IPS DF 4.7 (cell line): ENCODE measurements around the gene PPIP5K1.

Experiments used
- DNase-seq: peaks from one replicate; pipeline ENCODE4 v3.0.0-alpha.2; 2013; ENCODE audit warnings: low spot score; ENCODE audit errors: extremely low read depth

Gene PPIP5K1

DNA sequence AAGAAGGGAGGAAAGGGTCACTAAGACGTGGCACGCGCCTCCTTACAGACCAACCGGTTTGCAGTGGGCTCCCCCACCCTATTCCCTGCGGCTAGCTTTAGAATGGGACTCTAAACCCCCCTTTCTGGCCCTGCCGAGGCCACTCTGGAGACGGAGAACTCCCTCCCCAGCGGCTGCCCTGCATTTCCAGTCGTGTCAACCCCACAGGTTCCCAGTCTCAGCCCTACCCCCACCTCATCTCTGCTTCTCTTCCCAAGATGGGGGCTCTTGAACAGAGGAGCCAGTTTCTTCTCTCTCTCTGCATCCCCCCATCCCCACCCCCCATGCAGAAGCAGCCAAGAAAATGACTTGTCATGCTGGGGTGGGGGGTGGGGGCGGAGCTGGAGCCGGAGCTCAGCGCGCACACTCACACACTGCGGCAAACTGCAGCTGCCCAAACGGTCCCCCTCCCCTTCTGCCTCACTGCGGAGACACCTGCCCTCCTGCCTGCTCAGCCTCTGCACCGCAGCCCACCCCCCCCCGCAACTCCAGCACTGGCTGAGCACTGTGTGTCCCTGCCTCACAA, 71.7 kb downstream of the PPIP5K1 start:
- DNase-seq = no peak

DNA sequence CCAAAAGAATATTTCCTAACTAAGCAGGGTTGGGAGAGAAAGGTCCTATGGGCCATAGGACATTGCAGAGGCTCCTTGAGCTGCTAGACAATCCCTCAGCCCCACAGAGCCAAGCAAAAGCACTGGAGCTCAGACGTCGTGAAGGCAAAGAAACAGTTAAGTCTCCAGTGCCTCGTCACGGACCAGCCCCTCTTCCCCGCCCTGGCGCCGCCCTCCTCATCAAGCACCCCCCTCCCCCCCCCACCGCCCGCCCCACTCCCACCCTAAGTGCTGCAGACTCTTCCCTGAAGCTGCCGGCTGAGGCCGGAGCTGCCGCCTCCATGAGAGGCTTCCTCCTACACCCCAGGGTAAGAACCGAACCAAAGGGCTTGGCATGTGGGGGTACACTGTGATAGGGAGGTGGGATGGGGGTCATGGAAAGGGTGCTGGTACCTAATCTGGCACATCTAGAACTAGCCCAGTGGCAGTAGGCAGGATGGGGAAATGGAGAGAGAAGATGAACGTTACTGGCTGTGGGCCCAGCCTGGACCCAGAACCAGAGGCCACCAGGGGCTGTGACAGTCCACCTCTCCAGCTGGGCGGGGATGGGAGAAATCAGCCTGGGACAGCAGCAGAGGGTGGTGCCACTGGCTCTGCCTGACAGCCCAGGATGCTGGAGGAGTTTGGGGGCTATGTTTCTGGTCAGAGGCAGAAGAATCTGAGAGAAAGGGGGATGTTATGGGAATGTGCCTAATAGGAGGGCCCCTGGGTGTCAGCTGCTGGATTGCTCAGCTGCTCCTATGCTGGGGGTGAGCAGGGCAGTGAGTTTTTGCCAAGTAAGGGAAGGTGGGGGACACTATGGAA, 72.4 kb downstream of the PPIP5K1 start, which contains the start of gene MAP1A:
MAP1A (plus strand) TSS at position 255 of the 843 bp plus-strand sequence. CDS start 3,866 bp downstream, outside the sequence.
- no peak for DNase-seq

DNA sequence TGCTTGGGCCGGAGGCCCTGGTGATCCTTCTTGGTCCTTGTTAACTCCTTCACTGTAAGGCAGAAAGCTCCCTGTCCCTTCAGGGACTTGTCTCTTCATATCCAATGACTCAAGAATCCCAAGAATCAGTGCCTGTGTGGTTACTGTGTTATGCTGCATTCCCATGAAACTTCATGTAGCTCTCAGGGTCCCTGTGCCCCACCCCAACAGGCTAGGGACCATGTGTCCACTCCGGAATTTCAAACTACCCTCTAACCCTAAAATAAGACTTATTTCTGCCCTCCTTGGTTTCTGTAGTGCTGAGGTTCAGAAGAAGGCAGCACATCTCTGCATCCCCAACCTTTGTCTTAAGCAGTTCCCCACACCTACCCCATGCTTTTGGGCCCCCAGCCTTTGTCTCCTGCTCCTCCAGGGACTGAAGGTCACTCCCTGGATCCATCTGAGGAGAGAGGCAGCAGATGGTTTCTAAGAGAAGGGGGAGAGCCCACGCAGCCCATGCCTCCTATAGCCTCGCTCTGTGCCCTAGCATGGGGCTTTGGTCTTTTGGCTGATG, 73.1 kb downstream of the PPIP5K1 start:
- DNase-seq = no peak

DNA sequence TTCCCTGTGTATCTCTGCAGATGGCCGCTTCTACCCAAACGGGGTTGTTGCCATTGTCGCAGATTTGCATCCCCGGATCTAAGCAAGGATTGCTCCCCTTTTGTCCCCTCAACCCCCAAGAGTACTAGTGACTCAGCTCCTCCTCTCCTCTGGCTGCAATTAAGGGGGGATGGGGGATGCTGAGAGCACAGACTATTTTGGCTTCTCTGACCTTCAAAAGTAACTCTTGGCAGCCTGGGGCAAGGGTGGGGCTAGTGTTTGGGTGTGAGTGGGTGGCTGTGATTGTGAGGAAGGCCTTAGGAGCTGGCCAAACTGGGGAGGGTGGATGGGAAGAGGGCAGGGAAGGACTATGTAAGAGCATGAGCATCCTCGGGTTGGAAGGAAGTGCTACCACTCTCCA, 73.8 kb downstream of the PPIP5K1 start:
- DNase-seq = no peak

DNA sequence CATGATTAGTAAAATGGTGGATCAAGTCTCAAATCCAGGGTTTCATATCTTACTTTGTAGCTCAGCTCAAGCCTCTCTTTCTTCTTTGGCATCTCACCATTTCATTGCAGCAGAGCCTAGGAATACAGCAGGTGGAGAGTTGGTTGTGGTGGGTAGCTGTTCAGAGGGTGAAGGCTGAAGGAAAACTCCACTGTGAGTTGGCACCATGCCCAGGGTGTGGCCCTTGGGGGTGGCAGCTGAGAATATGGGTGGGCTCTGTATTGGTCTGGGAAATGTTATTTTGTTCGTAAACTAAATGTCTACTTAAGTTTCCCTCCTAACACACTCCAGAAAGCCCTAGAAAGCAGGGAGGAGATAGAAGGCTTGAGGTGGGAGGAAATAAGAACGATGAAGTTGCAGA, 74.3 kb downstream of the PPIP5K1 start:
- DNase-seq = no peak

DNA sequence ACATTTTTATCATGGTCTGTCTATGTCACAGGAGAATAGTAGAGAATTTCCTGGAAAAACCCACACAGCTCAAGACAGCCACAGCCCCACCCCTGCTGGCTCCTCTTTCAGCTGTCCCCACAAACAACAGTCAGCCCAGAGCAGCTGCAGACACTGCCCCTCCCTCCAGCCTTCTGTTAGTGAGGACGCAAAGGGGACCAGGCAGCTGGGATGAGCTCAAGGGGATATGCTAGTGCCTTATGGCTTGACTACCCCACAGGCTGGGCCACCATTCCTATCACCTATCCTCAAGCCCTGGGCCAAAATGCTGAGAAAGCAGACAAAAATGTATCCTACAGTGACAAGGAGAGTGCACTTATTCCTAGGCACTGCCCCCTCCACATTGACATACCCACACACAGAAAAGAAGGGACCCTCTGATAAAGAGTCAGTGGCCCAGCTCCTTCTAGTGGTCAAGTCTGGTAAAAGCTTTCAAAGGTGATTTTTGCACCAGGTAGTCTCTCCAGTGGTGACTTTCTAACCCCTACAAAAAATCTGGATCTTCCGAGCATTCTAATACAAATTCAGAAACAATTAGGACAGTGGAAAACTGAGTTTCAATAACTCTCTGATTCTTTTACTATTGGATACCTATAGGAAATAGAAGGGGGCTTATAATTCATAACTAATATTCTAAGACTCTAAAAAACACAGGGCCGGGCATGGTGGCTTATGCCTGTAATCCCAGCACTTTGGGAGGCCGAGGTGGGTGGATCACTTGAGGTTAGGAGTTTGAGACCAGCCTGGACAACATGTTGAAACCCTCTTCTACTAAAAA, 75.6 kb downstream of the PPIP5K1 start:
- DNase-seq = no peak

DNA sequence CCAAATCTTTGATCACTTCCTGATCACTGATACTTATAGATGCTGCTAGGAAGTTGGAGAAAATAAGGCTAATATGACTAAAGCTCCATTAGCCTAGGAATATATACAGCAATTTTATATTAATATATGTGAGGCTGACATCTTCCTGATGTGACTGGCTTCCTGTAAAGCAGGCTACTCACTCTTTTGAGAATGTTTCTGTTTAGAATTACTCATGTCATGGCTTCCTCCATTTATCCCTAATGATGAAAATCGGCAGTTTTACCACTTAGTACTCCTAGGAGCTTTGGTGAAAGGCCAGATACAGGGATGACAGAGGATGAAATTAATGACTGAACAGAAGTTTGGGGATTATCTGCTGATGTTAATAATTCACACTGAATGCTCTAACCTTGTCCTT, 76.5 kb downstream of the PPIP5K1 start:
- DNase-seq = no peak

DNA sequence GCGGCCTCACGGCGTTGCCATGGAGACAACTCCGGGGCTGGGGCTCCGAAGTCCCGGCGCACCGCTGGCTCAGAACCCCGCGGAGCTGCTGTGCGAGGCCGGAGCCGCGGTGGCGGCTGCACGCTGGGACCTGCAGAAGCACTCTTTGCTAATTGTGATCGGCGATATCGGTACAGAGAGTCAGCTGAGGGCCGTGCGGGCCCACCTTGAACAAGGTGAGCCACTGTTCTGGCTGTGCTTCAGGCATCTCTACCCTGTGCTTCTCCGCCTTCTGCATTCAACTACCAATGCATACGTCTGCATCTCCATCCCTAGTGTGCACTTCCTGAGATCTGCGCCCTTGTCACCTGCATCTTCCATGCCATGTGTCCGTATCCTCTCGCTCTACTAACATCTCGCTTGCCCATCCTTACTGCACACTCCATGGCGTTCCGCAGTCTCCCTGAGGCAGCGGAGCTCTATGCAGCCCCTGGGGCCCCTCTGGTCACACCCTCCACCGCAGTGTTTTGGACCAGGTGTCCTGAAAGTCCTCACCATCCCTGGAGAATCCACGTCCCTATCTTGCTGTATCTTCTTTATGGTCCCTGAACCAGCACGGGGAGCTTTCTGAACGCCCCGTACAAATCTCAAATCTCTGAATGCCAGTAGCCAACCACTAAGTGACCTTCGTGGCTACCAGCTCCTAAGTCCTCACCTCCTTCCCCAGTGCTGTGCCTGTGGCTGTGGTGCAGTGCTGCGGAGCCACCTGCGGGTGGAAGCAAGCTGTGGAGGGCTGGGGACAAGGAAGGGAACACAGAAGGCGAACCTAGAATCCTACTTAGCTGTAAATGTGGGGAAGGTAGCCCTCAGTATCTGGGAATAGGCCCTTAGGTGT, 78.8 kb downstream of the PPIP5K1 start:
- DNase-seq = no peak

DNA sequence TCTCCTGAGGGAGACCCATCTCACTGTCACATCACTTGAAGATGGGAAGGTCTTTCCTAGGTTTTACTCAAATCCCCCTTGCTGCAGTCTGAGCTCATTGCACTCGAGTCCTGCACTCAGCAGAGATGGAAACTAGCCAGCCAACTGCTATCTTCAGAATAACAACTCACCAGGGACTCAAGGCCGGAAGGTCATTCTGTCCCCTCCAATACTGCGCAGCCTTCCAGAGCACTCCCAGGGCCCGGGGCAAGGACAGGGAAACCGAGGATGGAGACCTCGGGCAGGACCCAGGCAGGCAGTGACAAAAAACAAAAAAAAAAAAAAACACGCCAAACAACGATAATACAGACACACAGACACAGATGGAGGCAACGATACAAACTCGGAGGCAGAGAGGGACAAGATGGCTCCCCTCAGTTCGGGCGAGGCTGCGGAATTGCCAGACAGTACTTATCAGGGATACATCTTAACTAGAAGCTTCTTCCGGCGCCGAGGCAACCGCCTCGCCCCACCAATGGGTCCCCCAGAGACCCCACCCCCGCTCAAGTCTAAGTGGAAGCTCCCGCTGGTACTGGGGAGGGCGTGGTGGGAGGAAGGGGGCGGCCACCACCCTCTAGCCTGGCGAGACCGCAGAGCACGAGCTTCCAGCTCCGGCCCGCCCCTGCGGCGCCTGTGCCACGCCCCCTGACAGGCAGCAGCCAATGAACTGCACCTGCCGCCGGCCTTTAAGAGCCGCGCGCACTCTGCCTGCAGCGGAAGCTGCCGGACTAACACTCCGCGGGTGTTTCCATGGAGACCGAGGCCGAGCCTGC, 79.6 kb downstream of the PPIP5K1 start:
- peak; percentile 98 for DNase-seq

DNA sequence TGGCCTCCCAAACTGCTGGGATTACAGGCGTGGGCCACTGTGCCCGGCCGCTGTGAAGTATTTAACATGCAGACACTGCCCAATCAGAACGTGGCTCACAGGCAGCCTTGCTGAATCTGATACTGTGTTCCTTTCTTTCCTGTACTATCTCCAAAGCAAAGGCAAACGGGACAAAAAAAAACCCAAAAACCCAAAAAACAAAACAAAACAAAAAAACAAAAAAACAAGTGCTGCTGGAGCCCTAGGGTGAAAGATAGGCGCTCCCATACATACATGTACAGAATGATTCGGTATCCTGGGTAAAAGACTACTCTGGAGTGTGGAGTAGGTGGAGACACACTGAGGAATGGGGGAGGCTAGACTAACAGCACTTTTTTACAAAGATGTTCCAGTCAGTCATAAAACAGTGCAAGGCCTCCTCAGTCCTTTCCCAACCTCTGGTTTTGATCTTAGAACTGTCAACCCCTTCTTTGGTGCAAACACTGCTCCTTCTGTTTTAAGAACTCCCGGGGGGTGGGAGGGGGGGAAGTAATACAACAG, 80.3 kb downstream of the PPIP5K1 start:
- no peak for DNase-seq

DNA sequence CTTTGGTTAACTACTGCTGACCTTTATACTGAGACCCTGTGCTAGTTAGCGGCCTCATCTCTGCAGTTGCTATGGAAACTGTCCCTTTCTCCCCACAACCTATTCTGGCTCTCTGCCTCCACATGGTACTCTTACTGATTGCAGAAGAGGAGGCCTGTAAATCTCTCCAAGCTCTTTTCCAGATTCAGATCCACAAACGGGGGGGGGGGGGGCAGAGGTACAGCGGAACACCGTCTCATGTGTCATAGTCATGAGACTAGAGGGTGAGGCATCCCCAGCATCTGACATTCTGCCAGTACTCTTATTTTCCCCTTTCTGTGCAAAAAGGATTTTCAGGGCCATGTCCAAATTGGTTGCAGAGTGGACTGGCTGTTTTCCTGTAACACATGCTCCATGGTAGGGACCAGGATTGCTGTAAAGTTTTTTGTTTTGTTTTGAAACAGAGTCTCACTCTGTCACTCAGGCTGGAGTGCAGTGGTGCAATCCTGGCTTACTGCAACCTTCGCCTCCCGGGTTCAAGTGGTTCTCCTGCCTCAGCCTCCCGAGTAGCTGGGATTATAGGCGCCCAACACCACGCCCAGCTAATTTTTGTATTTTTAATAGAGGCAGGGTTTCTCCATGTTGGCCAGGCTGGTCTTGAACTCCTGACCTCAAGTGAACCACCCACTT, 80.9 kb downstream of the PPIP5K1 start:
- DNase-seq = no peak

DNA sequence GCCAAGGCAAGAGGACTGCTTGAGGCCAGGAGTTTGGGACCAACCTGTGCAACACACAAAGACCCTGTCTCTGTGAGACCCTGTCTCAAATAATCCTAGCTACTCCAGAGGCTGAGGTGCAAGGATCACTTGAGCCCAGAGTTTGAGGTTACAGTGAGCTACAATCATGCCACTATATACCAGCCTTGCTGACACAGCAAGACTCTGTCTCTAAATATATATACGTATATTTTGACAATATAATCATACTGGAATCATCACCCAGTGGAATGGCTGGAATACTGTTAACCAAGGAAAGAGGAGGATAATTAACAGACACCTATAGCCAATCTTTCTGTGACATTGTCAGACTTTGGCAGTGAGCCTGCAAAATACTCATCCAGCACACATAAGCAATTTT, 81.6 kb downstream of the PPIP5K1 start:
- no peak for DNase-seq

DNA sequence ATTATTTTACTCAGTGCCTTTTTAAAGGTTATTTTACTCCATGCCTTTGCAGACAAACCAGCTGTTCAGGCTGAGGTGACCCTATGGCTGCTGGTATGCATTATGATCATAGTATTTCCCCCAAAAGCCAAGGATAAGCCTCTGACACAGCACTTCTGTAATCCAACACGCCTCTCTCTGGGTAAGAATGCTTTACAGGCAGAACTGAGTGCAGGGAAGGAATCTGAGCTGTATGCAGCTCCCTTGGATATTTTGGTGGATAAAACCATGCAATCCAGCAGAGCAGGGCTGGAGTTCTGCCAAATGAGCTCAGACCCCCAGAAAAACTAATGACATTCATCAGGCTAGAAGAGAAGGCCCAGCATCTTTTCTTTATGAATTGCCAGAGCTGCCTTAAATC, 84.3 kb downstream of the PPIP5K1 start:
- DNase-seq = no peak

DNA sequence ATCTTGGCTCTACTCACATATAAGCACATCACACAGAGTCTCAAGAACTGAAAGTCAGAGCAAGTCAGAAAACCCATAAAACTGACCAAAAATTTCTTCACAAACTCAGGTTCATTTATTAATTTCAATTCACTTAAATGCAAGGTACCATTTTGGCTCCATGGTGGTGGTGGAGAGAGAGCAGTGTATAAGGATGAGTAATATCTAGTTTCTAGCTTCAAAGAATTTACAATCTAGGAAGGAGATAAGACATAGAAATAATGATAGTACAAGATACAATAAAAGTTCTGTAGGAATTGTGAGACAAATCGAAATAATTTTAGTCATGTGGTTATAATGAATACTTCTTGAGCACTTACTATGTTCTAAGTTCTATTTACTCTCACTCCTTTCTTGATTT, 90.4 kb downstream of the PPIP5K1 start:
- no peak for DNase-seq

DNA sequence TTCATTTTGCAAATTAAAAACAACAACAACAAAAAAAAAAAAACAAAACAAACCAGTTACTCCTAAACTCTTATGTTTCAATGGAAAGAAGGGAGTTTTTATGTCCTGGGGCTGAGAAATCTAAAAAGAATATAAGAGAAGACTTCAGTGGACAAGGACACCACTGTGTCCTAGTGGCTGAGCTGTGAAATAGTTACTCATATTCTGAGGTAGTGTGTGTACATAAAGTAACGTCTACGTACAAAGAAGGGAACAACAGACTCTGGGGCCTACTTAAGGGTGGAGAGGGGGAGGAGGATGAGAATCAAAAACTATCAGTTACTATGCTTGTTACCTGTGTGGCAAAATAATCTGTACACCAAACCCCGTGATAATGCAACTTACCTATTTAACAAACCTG, 91.0 kb downstream of the PPIP5K1 start:
- DNase-seq = no peak

DNA sequence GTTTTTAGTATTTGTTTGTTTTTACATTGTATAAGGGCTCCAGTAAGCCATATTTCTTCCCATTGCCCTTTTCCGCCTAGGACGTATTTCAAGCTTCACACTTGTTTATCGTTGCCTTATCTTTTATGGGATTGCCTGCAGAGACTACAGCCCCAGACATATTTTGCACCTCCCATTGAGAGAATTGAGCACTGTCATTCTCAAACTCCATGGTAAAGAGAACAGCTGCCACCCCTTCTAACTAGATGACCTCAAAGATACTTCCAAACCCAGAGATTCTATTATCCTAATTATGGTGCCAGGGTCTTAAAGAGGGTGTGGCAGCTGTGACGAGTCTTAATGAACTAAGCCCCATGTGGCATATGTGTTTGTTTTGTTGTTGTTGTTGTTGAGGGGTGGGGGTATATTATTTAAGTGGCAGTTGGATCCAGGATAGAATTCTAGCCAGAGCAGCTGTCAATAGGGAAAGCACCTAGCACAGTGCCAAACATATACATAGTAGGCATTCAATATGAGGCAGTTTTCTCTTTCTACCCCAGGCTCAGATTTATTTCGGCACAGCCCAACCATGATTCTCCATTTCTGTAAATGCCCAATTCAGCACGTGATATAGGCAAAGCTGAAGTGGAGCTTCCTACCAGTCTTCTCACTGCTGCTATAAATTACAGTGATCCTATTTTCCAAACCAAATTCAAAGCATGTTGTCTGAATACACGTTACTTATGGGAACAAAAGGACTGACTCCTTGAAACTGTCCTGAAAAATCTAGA, 96.1 kb downstream of the PPIP5K1 start:
- no peak for DNase-seq

DNA sequence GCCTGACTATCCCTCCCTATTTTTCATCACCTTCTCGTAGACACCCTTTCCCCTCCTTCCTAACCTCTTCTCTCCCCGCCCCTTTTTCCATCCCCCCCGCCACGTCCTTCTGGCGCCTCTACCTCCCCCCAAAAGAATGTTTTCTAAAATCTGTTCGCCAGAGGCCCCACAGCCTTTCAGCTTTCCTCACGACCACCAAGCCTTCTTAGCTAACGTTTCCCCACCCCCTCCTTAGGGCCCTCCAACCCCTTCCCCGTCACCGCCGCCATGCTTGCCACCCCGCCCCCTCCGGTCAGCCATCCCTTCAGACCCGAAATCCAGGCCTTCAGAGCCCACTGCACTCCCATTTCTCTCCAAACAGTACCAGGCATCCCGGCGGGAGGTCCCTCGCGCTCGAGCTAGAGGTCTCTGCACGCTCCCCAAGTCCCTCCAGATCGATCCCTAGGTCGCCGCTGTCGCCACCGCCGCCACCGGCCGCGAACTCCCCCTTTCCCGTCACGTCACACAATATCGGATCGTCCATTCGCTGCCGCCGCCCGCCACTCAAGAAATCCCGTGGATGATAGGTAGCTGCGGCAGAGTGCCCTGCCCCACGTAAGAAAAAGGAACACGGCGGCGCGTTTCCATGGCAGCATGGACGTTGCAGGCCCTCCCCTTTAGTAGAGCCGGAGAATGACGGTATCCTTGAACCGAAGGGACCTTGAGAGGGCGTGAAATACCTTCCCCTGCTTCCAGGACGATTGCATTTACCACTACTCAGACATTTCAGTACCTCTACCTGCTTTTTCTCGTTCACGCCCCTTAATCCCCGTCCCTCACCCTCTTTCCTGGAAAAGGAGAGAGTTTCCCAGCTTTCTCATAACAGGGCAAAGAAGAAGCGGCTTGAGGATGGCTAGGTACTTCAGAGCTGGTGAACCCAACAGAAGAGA, 97.1 kb downstream of the PPIP5K1 start, which contains the start of gene TP53BP1:
TP53BP1 (minus strand) TSS at position 484 of the 929 bp plus-strand sequence; CDS start at position 371, 113 bp downstream.
- DNase-seq = peak; percentile 79
